Activated CD4-positive, alpha-beta memory T cell treated with anti-CD3 and anti-CD28 coated beads, Interleukin-2, amount 10 ng/mL, durations not matched to agents 7 days and 5 days (primary cell): ENCODE results near the gene BABAM2. TPM values are rescaled to one million over a fixed set of nuclear protein-coding genes. Genes with fewer than 3 reads are reported as not detected.
"Not testable (repeated sequence)": the region's sequence is repeated elsewhere in the genome, so short reads cannot be mapped to it uniquely, and the experiment has no call there.

ENCODE experiments used
- CTCF ChIA-PET: fragments of 350-600 bp; sonication (Branson Sonifier 250); formaldehyde crosslinking; loops from one replicate; lab custom pipeline; 2021; ENCODE audit warnings: antibody characterized with exemption, inconsistent platforms; lab: Charles Lee
- POLR2A ChIA-PET: fragments of 350-600 bp; sonication (Branson Sonifier 250); formaldehyde crosslinking; loops from one replicate; lab custom pipeline; 2021; ENCODE audit warnings: antibody characterized with exemption; lab: Charles Lee
- DNase-seq: peaks from one replicate; pipeline ENCODE4 v3.0.0-alpha.2; 2020
- H3K27ac Mint-ChIP-seq: one replicate; pipeline ENCODE4 v1.8.0; 2021; ENCODE audit warnings: mild to moderate bottlenecking, mixed read lengths
- H3K27me3 Mint-ChIP-seq: one replicate; pipeline ENCODE4 v1.8.0; 2021; ENCODE audit warnings: mixed read lengths
- H3K36me3 Mint-ChIP-seq: one replicate; pipeline ENCODE4 v1.8.0; 2021; ENCODE audit warnings: low read depth, mixed read lengths
- H3K4me1 Mint-ChIP-seq: one replicate; pipeline ENCODE4 v1.8.0; 2021; ENCODE audit warnings: mixed read lengths
- H3K4me3 Mint-ChIP-seq: one replicate; pipeline ENCODE4 v1.8.0; 2021; ENCODE audit warnings: mild to moderate bottlenecking, mixed read lengths
- H3K9me3 Mint-ChIP-seq: one replicate; pipeline ENCODE4 v1.8.0; 2021; ENCODE audit warnings: mixed read lengths
- total RNA-seq, 2 experiments: library from RNA; stranded (reverse); gene quantifications; one replicate each; pipeline ENCODE4 v1.2.3, GENCODE V29; 2021

BABAM2 gene
- total RNA-seq, 2 experiments from 2014 or later = 51.4 to 56.6 TPM

DNA sequence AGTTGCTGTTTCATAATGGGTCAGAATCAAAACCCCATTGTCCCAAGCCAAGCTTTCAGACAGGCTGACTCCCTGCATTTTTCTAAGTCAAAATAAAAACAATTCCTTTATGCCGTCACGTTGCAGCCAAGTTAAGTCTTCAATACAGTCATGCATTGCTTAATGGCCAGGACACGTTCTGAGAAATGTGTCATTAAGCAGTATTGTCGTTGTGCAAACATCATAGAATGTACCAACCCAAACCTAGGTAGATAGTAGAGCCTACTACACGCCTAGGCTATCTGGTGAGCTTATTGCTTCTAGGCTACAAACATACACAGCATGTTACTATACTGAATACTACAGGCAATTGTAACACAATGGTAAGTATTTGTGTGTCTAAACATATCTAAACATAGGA, 341.8 kb downstream of the BABAM2 start:
- H3K4me3 Mint-ChIP-seq = no peak overlapping the region
- peaks cover 3% of the 10 kb centered on the region for H3K4me1 Mint-ChIP-seq
- no peak overlapping the region for H3K27ac Mint-ChIP-seq
- ChIA-PET CTCF (no interaction called here), POLR2A (no interaction called here)
- no peak for DNase-seq
- H3K9me3 Mint-ChIP-seq = no peaks in the 10 kb centered on the region
- peaks cover 13% of the 10 kb centered on the region for H3K36me3 Mint-ChIP-seq
- H3K27me3 Mint-ChIP-seq = no peaks in the 10 kb centered on the region

DNA sequence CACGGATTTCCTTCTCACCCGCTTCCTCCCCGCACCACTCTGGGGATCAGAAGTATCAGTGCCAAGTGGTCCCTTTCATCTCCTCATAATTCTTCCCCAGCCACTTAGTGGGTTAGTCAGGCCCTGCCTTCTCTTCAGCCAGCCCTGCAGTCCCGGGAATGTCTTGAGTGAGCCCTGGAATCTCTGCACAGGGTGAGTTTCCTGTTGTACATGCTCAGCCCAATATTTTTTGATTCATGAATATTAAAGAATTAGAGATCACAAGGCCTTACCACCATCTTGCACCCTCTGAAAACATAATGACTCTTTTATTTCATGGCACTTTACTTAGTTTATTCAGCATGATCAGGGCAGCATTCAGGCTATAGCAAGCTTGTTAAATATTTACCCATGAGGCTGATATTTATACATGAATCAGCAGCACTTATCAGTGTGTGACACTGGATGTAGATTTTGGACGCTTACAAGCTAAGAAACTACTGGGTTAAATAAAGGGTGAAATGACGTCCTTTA, 342.7 kb downstream of the BABAM2 start:
- Mint-ChIP-seq H3K27me3 (no peaks in the 10 kb centered on the region), H3K4me1 (no peaks in the 10 kb centered on the region), H3K9me3 (no peaks in the 10 kb centered on the region), H3K36me3 (peaks cover 13% of the 10 kb centered on the region), H3K4me3 (no peak overlapping the region), H3K27ac (no peak overlapping the region)
- no peak for DNase-seq
- ChIA-PET CTCF (no interaction called here), POLR2A (no interaction called here)

DNA sequence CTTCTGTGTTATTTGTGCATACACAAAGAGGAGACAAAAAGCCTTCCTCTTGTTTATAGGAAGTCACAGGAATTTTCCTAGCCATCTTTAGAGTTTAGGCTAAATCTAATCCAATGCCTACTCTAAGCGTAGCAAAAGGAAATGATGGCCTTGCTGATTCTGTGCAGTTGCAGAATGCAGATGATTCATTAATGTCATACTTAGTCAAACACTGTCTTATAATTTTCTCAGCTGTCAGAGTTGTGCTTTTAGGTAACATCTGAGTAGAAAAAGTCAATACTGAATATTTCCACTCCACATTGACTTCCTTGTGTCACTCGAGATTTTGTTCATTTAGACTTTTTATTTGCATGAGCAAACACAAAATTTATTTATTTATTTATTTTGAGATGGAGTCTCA, 344.3 kb downstream of the BABAM2 start:
- no peak overlapping the region for H3K4me3 Mint-ChIP-seq
- no peaks in the 10 kb centered on the region for H3K27me3 Mint-ChIP-seq
- ChIA-PET CTCF (no interaction called here), POLR2A (no interaction called here)
- H3K4me1 Mint-ChIP-seq = peaks cover 2% of the 10 kb centered on the region
- peaks cover 13% of the 10 kb centered on the region for H3K36me3 Mint-ChIP-seq
- no peak for DNase-seq
- no peak overlapping the region for H3K27ac Mint-ChIP-seq
- H3K9me3 Mint-ChIP-seq = no peaks in the 10 kb centered on the region

DNA sequence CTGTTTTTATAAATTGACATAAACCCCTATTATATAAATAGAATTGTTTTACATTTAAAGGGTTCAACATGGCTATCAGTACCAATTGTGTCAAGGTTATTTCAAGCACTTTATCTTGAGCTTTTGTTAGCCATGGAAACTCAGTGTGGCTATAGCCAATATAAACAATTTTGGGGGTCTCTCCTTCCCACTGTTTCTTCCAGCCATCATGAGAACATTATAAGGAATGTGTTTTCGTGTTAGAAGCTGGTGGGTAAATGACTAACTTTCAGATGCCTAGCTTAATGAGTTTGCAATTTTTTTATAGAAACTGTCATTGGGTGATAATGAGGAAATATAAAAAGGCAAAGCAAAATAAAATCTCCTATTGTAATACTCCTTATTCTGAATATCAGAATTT, 348.7 kb downstream of the BABAM2 start:
- Mint-ChIP-seq H3K4me1 (peaks cover 6% of the 10 kb centered on the region), H3K9me3 (no peaks in the 10 kb centered on the region), H3K4me3 (no peak overlapping the region), H3K27ac (no peak overlapping the region), H3K27me3 (no peaks in the 10 kb centered on the region), H3K36me3 (peaks cover 18% of the 10 kb centered on the region)
- ChIA-PET POLR2A (interaction anchor here (1.0 kb wide), 1 partner anchor 14 kb away, joined by 3 read pairs; no protein-coding TSS in a partner anchor), CTCF (interaction anchor here (0.7 kb wide), 1 partner anchor 39 kb away, joined by 5 read pairs; no protein-coding TSS in a partner anchor)
- DNase-seq = no peak

DNA sequence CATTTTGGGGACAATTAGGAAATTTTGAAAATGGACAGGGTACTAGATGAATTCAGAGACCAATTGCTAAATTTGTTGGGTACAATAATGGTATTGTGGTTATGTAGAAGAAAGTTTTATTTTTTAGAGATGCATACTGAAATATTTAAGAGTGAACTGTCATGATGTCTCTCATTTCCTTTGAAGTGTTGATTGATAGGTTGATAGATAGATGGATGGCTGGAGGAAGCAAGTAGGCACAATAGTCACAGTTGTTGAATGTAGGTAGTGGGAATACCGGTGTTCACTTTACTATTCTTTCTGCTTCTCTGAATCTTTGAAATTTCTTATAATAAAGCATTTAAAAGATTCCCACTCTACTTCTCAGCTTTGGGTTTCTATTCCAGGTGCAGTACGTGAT, 350.4 kb downstream of the BABAM2 start:
- no peak for DNase-seq
- Mint-ChIP-seq H3K4me1 (peaks cover 6% of the 10 kb centered on the region), H3K9me3 (no peaks in the 10 kb centered on the region), H3K27ac (no peak overlapping the region), H3K36me3 (peaks cover 28% of the 10 kb centered on the region), H3K4me3 (no peak overlapping the region), H3K27me3 (no peaks in the 10 kb centered on the region)
- ChIA-PET CTCF (no interaction called here), POLR2A (no interaction called here)

DNA sequence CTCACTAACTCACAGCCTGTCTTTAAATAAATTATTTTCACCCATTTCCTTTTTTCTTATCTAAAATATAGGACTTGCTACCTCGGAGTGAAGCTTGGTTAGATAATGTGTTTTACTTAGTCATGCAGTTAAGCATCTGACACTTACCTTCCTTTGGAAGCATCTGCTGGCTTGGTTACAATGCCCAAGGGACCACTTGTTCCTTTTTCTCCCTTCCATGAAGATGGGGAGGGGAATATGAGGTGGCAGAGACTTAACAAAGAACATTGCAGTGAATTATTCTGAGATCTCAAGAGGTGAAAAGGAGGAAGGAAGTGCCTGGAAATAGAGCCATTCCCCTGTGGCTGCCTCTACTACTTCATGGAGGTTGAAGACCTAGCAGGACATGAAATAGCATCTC, 356.8 kb downstream of the BABAM2 start:
- no peak overlapping the region for H3K27ac Mint-ChIP-seq
- peaks cover 32% of the 10 kb centered on the region for H3K36me3 Mint-ChIP-seq
- H3K4me1 Mint-ChIP-seq = peaks cover 33% of the 10 kb centered on the region
- H3K4me3 Mint-ChIP-seq = no peak overlapping the region
- H3K9me3 Mint-ChIP-seq = no peaks in the 10 kb centered on the region
- POLR2A ChIA-PET = no interaction called here
- DNase-seq = no peak
- CTCF ChIA-PET = no interaction called here
- H3K27me3 Mint-ChIP-seq = no peaks in the 10 kb centered on the region

DNA sequence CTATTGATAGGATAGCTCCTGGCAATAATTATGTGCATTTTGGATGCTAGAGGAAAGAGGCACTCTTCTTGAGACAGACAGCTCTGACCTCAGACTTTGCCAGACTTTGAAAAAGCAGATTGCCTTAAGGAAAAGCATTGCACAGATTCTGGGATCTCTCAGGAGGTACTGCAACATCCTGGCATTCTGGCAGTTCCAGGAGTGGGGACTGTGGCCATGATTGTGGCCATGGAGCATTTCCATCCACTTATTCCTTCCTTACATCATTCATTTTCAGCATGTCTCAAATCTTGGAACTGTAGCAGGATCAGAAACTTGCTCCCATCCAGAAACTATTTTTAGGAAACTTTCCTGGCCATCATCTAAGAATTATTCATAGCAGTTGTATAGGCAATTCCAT, 357.2 kb downstream of the BABAM2 start:
- no peaks in the 10 kb centered on the region for H3K9me3 Mint-ChIP-seq
- peaks cover 38% of the 10 kb centered on the region for H3K4me1 Mint-ChIP-seq
- ChIA-PET POLR2A (interaction anchor here (0.7 to 1.5 kb wide), 2 partner anchors 28 to 288 kb away, joined by 3 read pairs; no protein-coding TSS in a partner anchor), CTCF (no interaction called here)
- no peak overlapping the region for H3K27ac Mint-ChIP-seq
- H3K4me3 Mint-ChIP-seq = no peak overlapping the region
- H3K36me3 Mint-ChIP-seq = peaks cover 32% of the 10 kb centered on the region
- no peak for DNase-seq
- no peaks in the 10 kb centered on the region for H3K27me3 Mint-ChIP-seq

DNA sequence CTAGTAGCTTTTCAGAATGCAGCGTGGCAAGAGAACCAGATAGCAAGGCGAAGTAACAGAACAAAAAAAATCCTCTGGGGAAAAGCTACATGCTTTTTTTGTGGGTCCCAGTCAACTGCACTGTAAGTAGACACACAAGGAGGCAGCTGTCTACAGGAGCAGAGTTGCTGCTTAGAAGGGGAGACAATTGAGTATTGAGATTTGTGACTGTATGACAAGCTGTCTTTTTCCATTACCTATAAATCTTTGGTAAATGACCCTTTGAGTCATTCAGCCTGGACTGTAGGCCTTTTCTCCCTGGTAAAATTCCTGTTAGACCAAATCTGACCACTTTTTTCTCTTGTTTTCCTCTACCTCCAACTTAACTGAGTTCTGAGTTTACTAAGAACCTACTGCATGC, 358.0 kb downstream of the BABAM2 start:
- Mint-ChIP-seq H3K36me3 (peaks cover 33% of the 10 kb centered on the region), H3K27me3 (no peaks in the 10 kb centered on the region), H3K27ac (no peak overlapping the region), H3K4me1 (peaks cover 45% of the 10 kb centered on the region), H3K4me3 (no peak overlapping the region), H3K9me3 (no peaks in the 10 kb centered on the region)
- POLR2A ChIA-PET = interaction anchor here (0.7 to 1.6 kb wide), 3 partner anchors 27 to 289 kb away, joined by 3 to 4 read pairs (median 3); partner anchors contain the start of gene FOSL2
- DNase-seq = no peak
- CTCF ChIA-PET = no interaction called here

DNA sequence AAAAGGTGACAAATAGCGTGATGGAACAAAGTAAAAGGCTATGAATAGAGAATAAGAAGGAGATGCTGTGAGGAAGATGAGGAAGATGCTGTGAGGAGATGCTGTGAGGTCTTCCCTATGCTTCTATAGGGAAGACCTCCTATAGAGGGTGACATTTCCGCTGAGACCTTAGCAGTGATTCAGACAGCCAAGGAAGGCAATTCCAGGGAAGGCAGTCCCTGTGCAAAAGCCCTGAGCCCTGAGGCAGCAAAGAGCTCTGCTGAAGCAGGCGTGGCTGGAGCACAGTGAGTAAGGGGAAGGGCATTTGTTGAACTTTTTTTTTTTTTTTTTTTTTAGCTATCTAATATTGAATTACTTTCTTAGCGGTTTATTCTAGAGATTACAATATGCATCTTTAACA, 359.5 kb downstream of the BABAM2 start:
- ChIA-PET POLR2A (interaction anchor here (1.6 to 4.1 kb wide), 3 partner anchors 141 to 289 kb away, joined by 4 to 33 read pairs (median 12); partner anchors contain the start of gene FOSL2), CTCF (interaction anchor here (0.6 to 1.7 kb wide), 4 partner anchors 20 to 141 kb away, joined by 3 to 5 read pairs (median 4); no protein-coding TSS in a partner anchor)
- peaks cover 39% of the 10 kb centered on the region for H3K36me3 Mint-ChIP-seq
- no peak for DNase-seq
- no peak overlapping the region for H3K4me3 Mint-ChIP-seq
- H3K4me1 Mint-ChIP-seq = peaks cover 51% of the 10 kb centered on the region
- peak overlapping the region; percentile 7 for H3K27ac Mint-ChIP-seq
- H3K27me3 Mint-ChIP-seq = no peaks in the 10 kb centered on the region
- H3K9me3 Mint-ChIP-seq = no peaks in the 10 kb centered on the region

DNA sequence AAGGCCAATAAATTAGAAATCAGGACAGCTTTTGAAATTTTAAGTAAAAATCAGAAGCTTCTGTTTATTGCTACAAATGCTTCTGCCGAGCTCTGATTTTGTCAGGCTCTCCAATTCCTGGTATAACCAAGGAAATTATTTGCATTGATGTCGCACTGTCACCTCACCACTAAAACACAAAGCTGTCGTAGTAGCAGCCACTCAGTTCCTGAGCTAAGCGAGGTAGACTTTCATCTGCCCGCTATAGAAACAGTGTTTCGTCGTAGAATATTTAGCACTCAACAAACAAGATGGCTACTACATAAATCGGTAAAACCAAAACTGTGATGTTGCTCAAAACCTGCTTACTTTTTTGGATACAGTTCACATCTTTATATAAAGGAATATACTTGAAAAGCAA, 360.8 kb downstream of the BABAM2 start:
- Mint-ChIP-seq H3K36me3 (peaks cover 29% of the 10 kb centered on the region), H3K4me1 (peaks cover 51% of the 10 kb centered on the region), H3K27me3 (no peaks in the 10 kb centered on the region), H3K4me3 (peak overlapping the region; percentile 60), H3K27ac (peak overlapping the region; percentile 90), H3K9me3 (no peaks in the 10 kb centered on the region)
- POLR2A ChIA-PET = interaction anchor here (1.1 to 4.1 kb wide), 9 partner anchors 21 to 290 kb away, joined by 3 to 36 read pairs (median 8); partner anchors contain the start of gene FOSL2
- CTCF ChIA-PET = interaction anchor here (0.7 to 1.5 kb wide), 7 partner anchors 23 to 497 kb away, joined by 3 to 6 read pairs (median 4); partner anchors contain the start of gene FOSL2
- DNase-seq = peak; percentile 65

DNA sequence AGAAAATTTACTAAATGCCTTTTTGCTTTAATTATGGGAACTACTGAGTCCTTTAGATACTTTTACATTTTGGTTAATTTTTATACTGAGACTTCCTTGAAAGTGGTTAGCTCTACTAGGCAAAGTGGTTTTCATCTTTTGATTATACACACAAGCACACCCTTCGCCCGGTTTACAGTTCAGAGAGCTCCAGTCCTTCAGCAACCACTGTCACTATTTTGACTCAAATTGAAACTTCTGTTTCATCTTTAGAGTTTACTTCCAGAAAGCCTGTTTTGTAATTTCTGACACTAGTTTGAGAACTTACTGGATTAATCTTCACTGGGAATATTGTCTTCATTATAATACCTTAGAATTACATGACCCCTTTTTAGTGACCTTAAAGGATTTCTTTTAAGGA, 361.8 kb downstream of the BABAM2 start:
- H3K4me3 Mint-ChIP-seq = peak overlapping the region; percentile 40
- peak; percentile 65 for DNase-seq
- ChIA-PET POLR2A (interaction anchor here (1.5 to 4.1 kb wide), 9 partner anchors 20 to 362 kb away, joined by 3 to 36 read pairs (median 8); partner anchors contain the start of genes BABAM2, FOSL2 and RBKS), CTCF (interaction anchor here (0.6 to 1.6 kb wide), 10 partner anchors 20 to 141 kb away, joined by 3 to 6 read pairs (median 3); partner anchors contain the start of gene FOSL2)
- H3K27ac Mint-ChIP-seq = peak overlapping the region; percentile 90
- H3K9me3 Mint-ChIP-seq = no peaks in the 10 kb centered on the region
- H3K4me1 Mint-ChIP-seq = peaks cover 50% of the 10 kb centered on the region
- no peaks in the 10 kb centered on the region for H3K27me3 Mint-ChIP-seq
- peaks cover 24% of the 10 kb centered on the region for H3K36me3 Mint-ChIP-seq

DNA sequence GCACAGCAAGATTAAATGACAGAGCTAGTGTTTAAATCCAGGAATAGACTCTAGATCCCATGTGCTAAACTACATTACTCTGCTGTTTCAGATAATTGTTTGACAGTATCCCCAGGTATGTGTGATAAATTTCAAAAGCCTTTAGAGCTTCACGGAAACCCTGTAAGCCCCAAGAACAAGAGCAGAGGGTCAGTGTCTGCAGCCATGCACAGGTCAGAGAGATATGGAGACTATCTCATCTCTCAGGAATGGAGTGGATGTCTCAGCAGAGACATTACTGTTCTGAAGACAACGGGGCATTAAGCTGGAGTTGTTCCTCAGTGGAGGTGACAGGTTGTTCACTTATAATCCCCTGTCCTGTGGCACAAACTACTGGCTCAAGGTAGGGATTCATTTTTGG, 363.0 kb downstream of the BABAM2 start:
- Mint-ChIP-seq H3K27ac (peak overlapping the region; percentile 5), H3K4me1 (peaks cover 50% of the 10 kb centered on the region)

DNA sequence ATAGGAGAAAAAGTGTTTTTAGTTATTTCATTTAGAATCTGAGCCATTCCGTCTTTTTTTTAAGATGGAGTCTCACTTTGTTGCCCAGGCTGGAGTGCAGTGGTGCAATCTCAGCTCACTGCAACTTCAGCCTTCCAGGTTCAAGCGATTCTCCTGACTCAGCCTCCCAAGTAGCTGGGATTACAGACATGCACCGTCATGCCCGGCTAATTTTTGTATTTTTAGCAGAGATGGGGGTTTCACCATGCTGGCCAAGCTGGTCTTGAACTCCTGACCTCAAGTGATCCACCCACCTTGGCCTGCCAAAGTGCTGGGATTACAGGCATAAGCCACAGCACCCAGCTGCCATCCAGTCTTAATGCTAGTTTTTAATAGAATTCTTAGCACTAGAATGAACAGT, 364.7 kb downstream of the BABAM2 start:
- H3K27ac Mint-ChIP-seq, H3K4me3 Mint-ChIP-seq, H3K27me3 Mint-ChIP-seq, H3K9me3 Mint-ChIP-seq, DNase-seq: not testable (repeated sequence)
- CTCF ChIA-PET = interaction anchor here (0.6 kb wide), 2 partner anchors 17 to 20 kb away, joined by 3 to 4 read pairs; no protein-coding TSS in a partner anchor
- Mint-ChIP-seq H3K4me1 (peaks cover 46% of the 10 kb centered on the region), H3K36me3 (peaks cover 16% of the 10 kb centered on the region)
- POLR2A ChIA-PET = interaction anchor here (0.6 to 1.0 kb wide), 2 partner anchors 138 to 153 kb away, joined by 3 read pairs; partner anchors contain the start of gene FOSL2

More for the DNA sequence above, 363.0 kb downstream of the BABAM2 start:
- H3K9me3 Mint-ChIP-seq = no peaks in the 10 kb centered on the region
- H3K36me3 Mint-ChIP-seq = peaks cover 16% of the 10 kb centered on the region
- CTCF ChIA-PET = interaction anchor here (0.5 to 1.6 kb wide), 3 partner anchors 22 to 353 kb away, joined by 3 to 6 read pairs (median 4); no protein-coding TSS in a partner anchor
- H3K4me3 Mint-ChIP-seq = no peak overlapping the region
- POLR2A ChIA-PET = interaction anchor here (0.8 to 4.1 kb wide), 6 partner anchors 17 to 139 kb away, joined by 4 to 36 read pairs (median 14); partner anchors contain the start of gene FOSL2
- no peaks in the 10 kb centered on the region for H3K27me3 Mint-ChIP-seq
- no peak for DNase-seq
